Endodermal cell (in vitro differentiated cells): ENCODE results near the gene MYH9. TPM values are rescaled to one million over a fixed set of nuclear protein-coding genes. Genes with fewer than 3 reads are reported as not detected.

Source experiments
- DNase-seq: peaks from one replicate; pipeline ENCODE4 v3.0.0-alpha.2; 2017
- H3K27ac ChIP-seq: 2 replicates; pipeline ENCODE4 v1.5.1; 2013; ENCODE audit warnings: mild to moderate bottlenecking, low read depth, low read length, moderate library complexity
- H3K27me3 ChIP-seq: 2 replicates; pipeline ENCODE4 v1.6.1; 2013; ENCODE audit warnings: mild to moderate bottlenecking, low read length, moderate library complexity; ENCODE audit not compliant: insufficient read depth, control insufficient read depth, poor library complexity, severe bottlenecking
- H3K36me3 ChIP-seq: 2 replicates; pipeline ENCODE4 v1.7.0; 2013; ENCODE audit warnings: mild to moderate bottlenecking, low read length, moderate library complexity; ENCODE audit not compliant: control insufficient read depth, insufficient read depth
- H3K4me1 ChIP-seq: one replicate; pipeline ENCODE4 v1.7.0; 2013; ENCODE audit warnings: low read length; ENCODE audit not compliant: control insufficient read depth, insufficient read depth
- H3K4me3 ChIP-seq: 2 replicates; pipeline ENCODE4 v1.5.1; 2013; ENCODE audit warnings: mild to moderate bottlenecking, low read length, moderate library complexity
- H3K9ac ChIP-seq: 2 replicates; pipeline ENCODE4 v1.6.1; 2013; ENCODE audit warnings: mild to moderate bottlenecking, low read length, moderate library complexity; ENCODE audit not compliant: poor library complexity, severe bottlenecking; ENCODE audit errors: extremely low read depth
- H3K9me3 ChIP-seq: 2 replicates; pipeline ENCODE4 v1.6.1; 2013; ENCODE audit warnings: mild to moderate bottlenecking, low read length, moderate library complexity; ENCODE audit not compliant: control insufficient read depth
- H3K27ac Mint-ChIP-seq: 2 replicates; pipeline ENCODE4 v1.8.0; 2020; ENCODE audit warnings: mixed read lengths
- H3K27me3 Mint-ChIP-seq: 2 replicates; pipeline ENCODE4 v1.8.0; 2021; ENCODE audit warnings: mild to moderate bottlenecking, mixed read lengths; ENCODE audit not compliant: insufficient read depth
- H3K36me3 Mint-ChIP-seq: 2 replicates; pipeline ENCODE4 v1.8.0; 2020; ENCODE audit warnings: low read depth, mixed read lengths
- H3K4me1 Mint-ChIP-seq: 2 replicates; pipeline ENCODE4 v1.8.0; 2020; ENCODE audit warnings: mixed read lengths
- H3K4me3 Mint-ChIP-seq: 2 replicates; pipeline ENCODE4 v1.8.0; 2020; ENCODE audit warnings: mild to moderate bottlenecking, moderate library complexity, mixed read lengths
- H3K9me3 Mint-ChIP-seq: 2 replicates; pipeline ENCODE4 v1.8.0; 2020; ENCODE audit warnings: mild to moderate bottlenecking, mixed read lengths
- CTCF ChIP-seq: fragments of 200-600 bp; sonication (generic); conservative IDR thresholded peaks from 2 replicates; pipeline ENCODE4 v1.5.0; 2021; ENCODE audit warnings: antibody characterized with exemption, mild to moderate bottlenecking
- WGBS, 2 experiments: methylation state at CpG; one replicate each; pipeline versions ENCODE4 v1.1.5 to v1.1.7; 2013; ENCODE audit warnings: missing lambda C conversion rate in 2 of 2, mixed read lengths in 1 of 2; ENCODE audit not compliant: insufficient coverage in 1 of 2, insufficient read length in 1 of 2; 5-methylcytosine and 5-hydroxymethylcytosine counted together
- total RNA-seq, 2 donors: library from RNA; stranded (reverse); fragmentation: NEBNext Ultra II Directional in 1 of 2; extraction: Animal tissue kit (Norgen Biotek cat#: 25700) in 1 of 2; gene quantifications; 2 replicates in 1 of 2; 3 replicates in 1 of 2; pipeline ENCODE4 v1.2.1, GENCODE V29; 2021

The MYH9 gene
- total RNA-seq, 2 donors from 2014 or later = 270 to 288 TPM

GRCh38 chr22:36349726-36350125 is 38.0 kb downstream of the MYH9 start:
- Histone ChIP-seq H3K27me3 (no peaks in the 10 kb centered on the region), H3K36me3 (peaks cover 47% of the 10 kb centered on the region), H3K27ac (no peak overlapping the region), H3K9ac (no peak overlapping the region), H3K4me1 (peaks cover 24% of the 10 kb centered on the region), H3K4me3 (no peak overlapping the region), H3K9me3 (no peaks in the 10 kb centered on the region)
- no peak for TF ChIP-seq CTCF
- H3K27ac Mint-ChIP-seq = peak overlapping the region; percentile 91
- H3K27me3 Mint-ChIP-seq = no peaks in the 10 kb centered on the region
- DNase-seq = no peak
- peaks cover 28% of the 10 kb centered on the region for H3K4me1 Mint-ChIP-seq
- no peak overlapping the region for H3K4me3 Mint-ChIP-seq
- WGBS, 2 experiments = 95 to 100% methylated on average over 1 to 2 of the region's 2 CpGs
- peaks cover 24% of the 10 kb centered on the region for H3K36me3 Mint-ChIP-seq
- no peaks in the 10 kb centered on the region for H3K9me3 Mint-ChIP-seq

- Histone ChIP-seq H3K4me3 (no peak overlapping the region), H3K9me3 (no peaks in the 10 kb centered on the region), H3K9ac (no peak overlapping the region), H3K36me3 (peaks cover 55% of the 10 kb centered on the region), H3K27ac (no peak overlapping the region), H3K27me3 (no peaks in the 10 kb centered on the region), H3K4me1 (peaks cover 24% of the 10 kb centered on the region)
- Mint-ChIP-seq H3K27ac (peak overlapping the region; percentile 32), H3K4me1 (peaks cover 30% of the 10 kb centered on the region), H3K4me3 (no peak overlapping the region), H3K9me3 (no peaks in the 10 kb centered on the region), H3K36me3 (peaks cover 32% of the 10 kb centered on the region), H3K27me3 (no peaks in the 10 kb centered on the region)
- DNase-seq = no peak
- WGBS, 2 experiments = 96 to 98% methylated on average over 10 to 14 of the region's 14 CpGs
- no peak for TF ChIP-seq CTCF
Observed at GRCh38 chr22:36348760-36349159, 39.0 kb downstream of the MYH9 start.

GRCh38 chr22:36347094-36347493 is 40.7 kb downstream of the MYH9 start:
- Histone ChIP-seq H3K27ac (no peak overlapping the region), H3K27me3 (no peaks in the 10 kb centered on the region), H3K9me3 (no peaks in the 10 kb centered on the region), H3K36me3 (peaks cover 69% of the 10 kb centered on the region), H3K9ac (no peak overlapping the region), H3K4me3 (no peak overlapping the region), H3K4me1 (peaks cover 15% of the 10 kb centered on the region)
- WGBS, 2 experiments = 87 to 100% methylated on average over 3 to 5 of the region's 5 CpGs
- TF ChIP-seq CTCF = no peak
- H3K4me1 Mint-ChIP-seq = peaks cover 28% of the 10 kb centered on the region
- H3K27ac Mint-ChIP-seq = peak overlapping the region; percentile 67
- no peaks in the 10 kb centered on the region for H3K9me3 Mint-ChIP-seq
- DNase-seq = no peak
- no peaks in the 10 kb centered on the region for H3K27me3 Mint-ChIP-seq
- peaks cover 40% of the 10 kb centered on the region for H3K36me3 Mint-ChIP-seq
- no peak overlapping the region for H3K4me3 Mint-ChIP-seq
